Thoracic aorta (tissue), 2 donors: ENCODE data around the gene ALDH9A1. TPM values are rescaled to one million over a fixed set of nuclear protein-coding genes. Genes with fewer than 3 reads are reported as not detected.
"Not testable (repeated sequence)": the region's sequence is repeated elsewhere in the genome, so short reads cannot be mapped to it uniquely, and the experiment has no call there.

Experiments
- ATAC-seq: fragments of 150-250 bp; one replicate; pipeline ENCODE4 v1.8.0; 2017; ENCODE audit warnings: low read depth; ENCODE audit not compliant: insufficient number of reproducible peaks, low FRiP score
- DNase-seq: peaks from one replicate; pipeline ENCODE4 v3.0.0-alpha.2; 2020; ENCODE audit warnings: low spot score
- H3K27ac ChIP-seq, 2 donors: fragments of 200-600 bp; sonication (generic); 1 replicate in 1 of 2; 2 replicates in 1 of 2; pipeline ENCODE4 v1.5.1; 2016; ENCODE audit warnings: mild to moderate bottlenecking in 2 of 2, moderate library complexity in 2 of 2
- H3K27me3 ChIP-seq: fragments of 200-600 bp; sonication (generic); replicated peaks from 2 replicates; pipeline ENCODE4 v1.6.0; 2016; ENCODE audit warnings: mild to moderate bottlenecking; ENCODE audit not compliant: insufficient read depth
- H3K36me3 ChIP-seq: fragments of 200-600 bp; sonication (generic); one replicate; pipeline ENCODE4 v1.5.1; 2016
- H3K4me1 ChIP-seq, 2 donors: fragments of 200-600 bp; sonication (generic); 1 replicate in 1 of 2; 2 replicates in 1 of 2; pipeline versions ENCODE4 v1.5.1 to v1.6.0; 2016; ENCODE audit warnings: low read depth in 2 of 2, mild to moderate bottlenecking in 1 of 2; ENCODE audit not compliant: control insufficient read depth in 1 of 2
- H3K4me3 ChIP-seq: fragments of 200-600 bp; sonication (generic); 2 replicates; pipeline ENCODE4 v1.5.1; 2016; ENCODE audit warnings: mild to moderate bottlenecking
- H3K9me3 ChIP-seq: fragments of 200-600 bp; sonication (generic); 2 replicates; pipeline ENCODE4 v1.5.1; 2016
- CTCF ChIP-seq: fragments of 200-600 bp; sonication (generic); IDR thresholded peaks from one replicate; pipeline ENCODE4 v1.5.1; 2019; ENCODE audit warnings: antibody characterized with exemption
- total RNA-seq, 2 donors: library from RNA; depleted of rRNA; stranded (reverse); fragments of >200 nt; gene quantifications; one replicate each; pipeline versions ENCODE4 v1.1.0 to v1.2.3, GENCODE V29; 2016

ALDH9A1 gene
- total RNA-seq, 2 donors from 2014 or later = 44.4 to 65.0 TPM

GRCh38 chr1:165686121-165686970 lies 12.0 kb downstream of the ALDH9A1 start:
- Histone ChIP-seq H3K9me3 (no peaks in the 10 kb centered on the region), H3K4me3 (no peak overlapping the region), H3K27ac (no peak overlapping the region), H3K4me1 (peaks cover 0 to 12% of the 10 kb centered on the region in 2 donors), H3K36me3 (peaks cover 9% of the 10 kb centered on the region), H3K27me3 (no peaks in the 10 kb centered on the region)
- no peak for DNase-seq
- no peak for ATAC-seq
- TF ChIP-seq CTCF = no peak

- no peak for TF ChIP-seq CTCF
- H3K36me3 ChIP-seq = peaks cover 20% of the 10 kb centered on the region
- ATAC-seq = no peak
Measured at GRCh38 chr1:165683848-165684485, 14.4 kb downstream of the ALDH9A1 start.

GRCh38 chr1:165680773-165681172 lies 17.6 kb downstream of the ALDH9A1 start:
- H3K27ac ChIP-seq, H3K4me3 ChIP-seq, H3K9me3 ChIP-seq, DNase-seq, ATAC-seq, H3K27me3 ChIP-seq: not testable (repeated sequence)
- Histone ChIP-seq H3K36me3 (peaks cover 25% of the 10 kb centered on the region), H3K4me1 (peaks cover 0 to 12% of the 10 kb centered on the region in 2 donors)

More at GRCh38 chr1:165683848-165684485, 14.4 kb downstream of the ALDH9A1 start:
- H3K4me1 ChIP-seq = peaks cover 0 to 12% of the 10 kb centered on the region in 2 donors
- no peak for DNase-seq
- no peak overlapping the region for H3K4me3 ChIP-seq
- no peak overlapping the region for H3K27ac ChIP-seq
- H3K9me3 ChIP-seq = no peaks in the 10 kb centered on the region
- no peaks in the 10 kb centered on the region for H3K27me3 ChIP-seq

GRCh38 chr1:165680303-165680702 lies 18.1 kb downstream of the ALDH9A1 start:
- Histone ChIP-seq H3K27me3 (no peaks in the 10 kb centered on the region), H3K27ac (no peak overlapping the region), H3K4me1 (peaks cover 0 to 12% of the 10 kb centered on the region in 2 donors), H3K36me3 (peaks cover 25% of the 10 kb centered on the region), H3K4me3 (no peak overlapping the region), H3K9me3 (no peaks in the 10 kb centered on the region)
- TF ChIP-seq CTCF = no peak
- DNase-seq (no peak), ATAC-seq (no peak)

- Histone ChIP-seq H3K9me3 (no peaks in the 10 kb centered on the region), H3K27me3 (no peaks in the 10 kb centered on the region), H3K27ac (no peak overlapping the region), H3K4me1 (peaks cover 0 to 12% of the 10 kb centered on the region in 2 donors), H3K36me3 (peaks cover 25% of the 10 kb centered on the region), H3K4me3 (no peak overlapping the region)
- ATAC-seq (no peak), DNase-seq (no peak)
- no peak for TF ChIP-seq CTCF
Measured at GRCh38 chr1:165679282-165680036, 18.9 kb downstream of the ALDH9A1 start.
